ENCODE measurements around the gene NELL2. TPM values are rescaled to one million over a fixed set of nuclear protein-coding genes. Genes with fewer than 3 reads are reported as not detected.
A peak's percentile ranks its signal among the peaks of the same experiment; 100 is the strongest.

Gene NELL2
- total and polyA plus RNA-seq, 10 of the 15 experiments (the other 5 are each of a cell fraction or from before 2014, with no cell fraction given), result 0.27 to 2.3 (median 0.76) TPM

GRCh38 chr12:44510510-44510909, 365.6 kb downstream of the NELL2 start:
- ChIA-PET POLR2A (interaction anchor here (1.0 to 1.8 kb wide), 2 partner anchors 20 to 66 kb away, joined by 3 to 5 read pairs; no protein-coding TSS in a partner anchor), CTCF (interaction anchor here (0.9 to 3.5 kb wide), 6 partner anchors 13 to 495 kb away, joined by 3 to 12 read pairs (median 5); no protein-coding TSS in a partner anchor), RAD21 (ENCODE audit: unreplicated experiment) (interaction anchor here (0.7 to 3.4 kb wide), 5 partner anchors 9 to 334 kb away, joined by 3 to 21 read pairs (median 3); no protein-coding TSS in a partner anchor), SMC1A (ENCODE audit: uncharacterized antibody, unreplicated experiment) (interaction anchor here (0.6 to 3.2 kb wide), 9 partner anchors 9 to 193 kb away, joined by 3 to 17 read pairs (median 4); no protein-coding TSS in a partner anchor)
- no peaks in the 10 kb centered on the region for H4K20me1 ChIP-seq (ENCODE audit: control insufficient read depth, insufficient read depth)
- no peak overlapping the region for H2AFZ ChIP-seq (ENCODE audit: control insufficient read depth, low read depth, low read length)
- no peak overlapping the region for H3K27ac ChIP-seq (ENCODE audit: control insufficient read depth, insufficient read depth)
- intact Hi-C loops (cut with micrococcal nuclease; ENCODE audit: unreplicated experiment) (loop anchor here (10.0 kb wide), 1 partner anchor 496 kb away; no protein-coding TSS in a partner anchor), in situ Hi-C loops (cut with MboI) (no loop called here)
- H3K4me3 ChIP-seq, result no peak overlapping the region
- H3K79me2 ChIP-seq (ENCODE audit: control insufficient read depth, insufficient read depth, low read length), result no peaks in the 10 kb centered on the region
- DNase-seq (ENCODE audit: low read depth, low spot score), result no peak
- H3K36me3 ChIP-seq (ENCODE audit: control insufficient read depth in 2 of 2, insufficient read depth in 2 of 2, low read length in 1 of 2), result no peaks in the 10 kb centered on the region
- no peaks in the 10 kb centered on the region for H3K27me3 ChIP-seq (replicated peaks in 1 of 2; ENCODE audit: control insufficient read depth in 2 of 2, insufficient read depth in 2 of 2, low read length in 1 of 2)
- WGBS (ENCODE audit: insufficient coverage, insufficient replicate concordance, low lambda C conversion rate, missing lambda C conversion rate), result 50% methylated on average over 2 of the region's 2 CpGs
- no peak overlapping the region for H3K4me2 ChIP-seq (ENCODE audit: control insufficient read depth, insufficient read depth)
- peak; percentile 74 for ATAC-seq
- no peak for FAIRE-seq
- H3K9ac ChIP-seq (ENCODE audit: control insufficient read depth, insufficient read depth, low read length), result no peak overlapping the region
- H3K4me1 ChIP-seq (ENCODE audit: control insufficient read depth, insufficient read depth, low read length), result no peaks in the 10 kb centered on the region
- TF ChIP-seq RAD21 (IDR thresholded peaks at IDR 0.05; ENCODE audit: insufficient read depth, low read depth, low read length), result peak; percentile 34
- peak; percentile 21; the same call in 1 of the 2 replicates for TF ChIP-seq SMC3 (IDR thresholded peaks at IDR 0.05; ENCODE audit: borderline replicate concordance, low read length)
- TF ChIP-seq STAT1 (conservative IDR thresholded peaks at IDR 0.05), result no peak
- no peaks in the 10 kb centered on the region for H3K9me3 ChIP-seq (replicated peaks; ENCODE audit: control insufficient read depth, insufficient read depth, low read length)
- BruUV-seq (replicated peaks), result no TSS peak

GRCh38 chr12:44510076-44510475, 366.0 kb downstream of the NELL2 start:
- Histone ChIP-seq H3K4me1 (ENCODE audit: control insufficient read depth, insufficient read depth, low read length) (no peaks in the 10 kb centered on the region), H3K36me3 (ENCODE audit: control insufficient read depth in 2 of 2, insufficient read depth in 2 of 2, low read length in 1 of 2) (no peaks in the 10 kb centered on the region), H3K4me3 (no peak overlapping the region), H3K9me3 (replicated peaks; ENCODE audit: control insufficient read depth, insufficient read depth, low read length) (no peaks in the 10 kb centered on the region), H3K9ac (ENCODE audit: control insufficient read depth, insufficient read depth, low read length) (no peak overlapping the region), H2AFZ (ENCODE audit: control insufficient read depth, low read depth, low read length) (no peak overlapping the region), H3K27ac (ENCODE audit: control insufficient read depth, insufficient read depth) (no peak overlapping the region), H3K79me2 (ENCODE audit: control insufficient read depth, insufficient read depth, low read length) (no peaks in the 10 kb centered on the region), H3K4me2 (ENCODE audit: control insufficient read depth, insufficient read depth) (no peak overlapping the region), H3K27me3 (replicated peaks in 1 of 2; ENCODE audit: control insufficient read depth in 2 of 2, insufficient read depth in 2 of 2, low read length in 1 of 2) (no peaks in the 10 kb centered on the region), H4K20me1 (ENCODE audit: control insufficient read depth, insufficient read depth) (no peaks in the 10 kb centered on the region)
- no TSS peak for BruUV-seq (replicated peaks)
- POLR2A ChIA-PET, result interaction anchor here (1.0 to 1.8 kb wide), 2 partner anchors 20 to 65 kb away, joined by 3 to 5 read pairs; no protein-coding TSS in a partner anchor
- no peak for DNase-seq (ENCODE audit: low read depth, low spot score)
- no peak for ATAC-seq
- SMC1A ChIA-PET (ENCODE audit: uncharacterized antibody, unreplicated experiment), result interaction anchor here (0.9 to 3.2 kb wide), 9 partner anchors 9 to 193 kb away, joined by 3 to 17 read pairs (median 4); no protein-coding TSS in a partner anchor
- RAD21 ChIA-PET (ENCODE audit: unreplicated experiment), result interaction anchor here (0.7 to 3.4 kb wide), 4 partner anchors 9 to 69 kb away, joined by 3 to 21 read pairs (median 4); no protein-coding TSS in a partner anchor
- WGBS (ENCODE audit: insufficient coverage, insufficient replicate concordance, low lambda C conversion rate, missing lambda C conversion rate), result 11% methylated on average over 4 of the region's 4 CpGs
- intact Hi-C loops (cut with micrococcal nuclease; ENCODE audit: unreplicated experiment), result loop anchor here (10.0 kb wide), 1 partner anchor 495 kb away; no protein-coding TSS in a partner anchor
- no peak for FAIRE-seq
- CTCF ChIA-PET, result interaction anchor here (0.8 to 3.5 kb wide), 6 partner anchors 9 to 494 kb away, joined by 3 to 12 read pairs (median 5); no protein-coding TSS in a partner anchor
- in situ Hi-C loops (cut with MboI), result no loop called here
- TF ChIP-seq RCOR1 (conservative IDR thresholded peaks at IDR 0.05; ENCODE audit: low read depth, low read length), result no peak
- no peak for TF ChIP-seq SPI1 (IDR thresholded peaks at IDR 0.05; ENCODE audit: borderline replicate concordance, insufficient read depth, low read depth, low read length)
- TF ChIP-seq ZNF622 (IDR thresholded peaks at IDR 0.05), result no peak
- no peak for TF ChIP-seq EP300 (IDR thresholded peaks at IDR 0.05; ENCODE audit: borderline replicate concordance in 1 of 2, control insufficient read depth in 1 of 2, low read depth in 2 of 2, low read length in 2 of 2)
- no peak for TF ChIP-seq TCF7 (IDR thresholded peaks at IDR 0.05; ENCODE audit: borderline replicate concordance)
- no peak for TF ChIP-seq MEF2A (IDR thresholded peaks at IDR 0.05; ENCODE audit: insufficient read depth, low read depth, low read length)
- TF ChIP-seq RB1 (IDR thresholded peaks at IDR 0.05; ENCODE audit: borderline replicate concordance), result no peak
- TF ChIP-seq E2F8 (IDR thresholded peaks at IDR 0.05; ENCODE audit: low read depth, partially characterized antibody), result no peak
- TF ChIP-seq ATF2 (IDR thresholded peaks at IDR 0.05; ENCODE audit: low read length), result no peak
